Measurements from ENCODE around the gene ACOX3.

- TF ChIP-seq, protein P1, sequence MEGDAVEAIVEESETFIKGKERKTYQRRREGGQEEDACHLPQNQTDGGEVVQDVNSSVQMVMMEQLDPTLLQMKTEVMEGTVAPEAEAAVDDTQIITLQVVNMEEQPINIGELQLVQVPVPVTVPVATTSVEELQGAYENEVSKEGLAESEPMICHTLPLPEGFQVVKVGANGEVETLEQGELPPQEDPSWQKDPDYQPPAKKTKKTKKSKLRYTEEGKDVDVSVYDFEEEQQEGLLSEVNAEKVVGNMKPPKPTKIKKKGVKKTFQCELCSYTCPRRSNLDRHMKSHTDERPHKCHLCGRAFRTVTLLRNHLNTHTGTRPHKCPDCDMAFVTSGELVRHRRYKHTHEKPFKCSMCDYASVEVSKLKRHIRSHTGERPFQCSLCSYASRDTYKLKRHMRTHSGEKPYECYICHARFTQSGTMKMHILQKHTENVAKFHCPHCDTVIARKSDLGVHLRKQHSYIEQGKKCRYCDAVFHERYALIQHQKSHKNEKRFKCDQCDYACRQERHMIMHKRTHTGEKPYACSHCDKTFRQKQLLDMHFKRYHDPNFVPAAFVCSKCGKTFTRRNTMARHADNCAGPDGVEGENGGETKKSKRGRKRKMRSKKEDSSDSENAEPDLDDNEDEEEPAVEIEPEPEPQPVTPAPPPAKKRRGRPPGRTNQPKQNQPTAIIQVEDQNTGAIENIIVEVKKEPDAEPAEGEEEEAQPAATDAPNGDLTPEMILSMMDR (IDR thresholded peaks at IDR 0.05 in 4 of 5, conservative IDR thresholded peaks at IDR 0.05 in 1 of 5) = no peak
- no peak for TF ChIP-seq POLR2A (IDR thresholded peaks at IDR 0.05)
These were observed 37.2 kb upstream of the ACOX3 start for GRCh38 chr4:8477676-8478075.
